Vagina (tissue), 2 donors: ENCODE results near the gene CCBE1.

Experiments used
- POLR2A ChIP-seq, 2 donors: fragments of 450-650 bp; IDR thresholded peaks; one replicate each; pipeline ENCODE4 v1.6.1; 2017; ENCODE audit warnings: antibody characterized with exemption in 2 of 2, mild to moderate bottlenecking in 2 of 2, moderate library complexity in 2 of 2
- TF ChIP-seq, protein P1 (sequence below), 3 experiments: fragments of 450-650 bp in 2 of 3; fragments of 200-600 bp in 1 of 3; sonication (generic) in 1 of 3; IDR thresholded peaks; one replicate each; pipeline ENCODE4 v1.5.1; 2017 to 2019; ENCODE audit warnings: antibody characterized with exemption in 3 of 3, mild to moderate bottlenecking in 2 of 3, moderate library complexity in 2 of 3

- TF ChIP-seq, protein P1, sequence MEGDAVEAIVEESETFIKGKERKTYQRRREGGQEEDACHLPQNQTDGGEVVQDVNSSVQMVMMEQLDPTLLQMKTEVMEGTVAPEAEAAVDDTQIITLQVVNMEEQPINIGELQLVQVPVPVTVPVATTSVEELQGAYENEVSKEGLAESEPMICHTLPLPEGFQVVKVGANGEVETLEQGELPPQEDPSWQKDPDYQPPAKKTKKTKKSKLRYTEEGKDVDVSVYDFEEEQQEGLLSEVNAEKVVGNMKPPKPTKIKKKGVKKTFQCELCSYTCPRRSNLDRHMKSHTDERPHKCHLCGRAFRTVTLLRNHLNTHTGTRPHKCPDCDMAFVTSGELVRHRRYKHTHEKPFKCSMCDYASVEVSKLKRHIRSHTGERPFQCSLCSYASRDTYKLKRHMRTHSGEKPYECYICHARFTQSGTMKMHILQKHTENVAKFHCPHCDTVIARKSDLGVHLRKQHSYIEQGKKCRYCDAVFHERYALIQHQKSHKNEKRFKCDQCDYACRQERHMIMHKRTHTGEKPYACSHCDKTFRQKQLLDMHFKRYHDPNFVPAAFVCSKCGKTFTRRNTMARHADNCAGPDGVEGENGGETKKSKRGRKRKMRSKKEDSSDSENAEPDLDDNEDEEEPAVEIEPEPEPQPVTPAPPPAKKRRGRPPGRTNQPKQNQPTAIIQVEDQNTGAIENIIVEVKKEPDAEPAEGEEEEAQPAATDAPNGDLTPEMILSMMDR (IDR thresholded peaks at IDR 0.05): no peak
- TF ChIP-seq POLR2A (IDR thresholded peaks at IDR 0.05): no peak
Observed at GRCh38 chr18:59431131-59431530, 266.1 kb downstream of the CCBE1 start.
